Esophagus muscularis mucosa (tissue), 2 donors: Measurements from ENCODE around the gene TET3.

Source experiments
- EP300 ChIP-seq: sonication (generic); formaldehyde crosslinking; IDR thresholded peaks from one replicate; pipeline ENCODE4 v1.6.1; 2017; ENCODE audit warnings: antibody characterized with exemption
- POLR2A ChIP-seq: fragments of 450-650 bp; IDR thresholded peaks from one replicate; pipeline ENCODE4 v1.6.1; 2017; ENCODE audit warnings: antibody characterized with exemption, moderate library complexity, mild to moderate bottlenecking, low read depth

- TF ChIP-seq EP300 = no peak
- TF ChIP-seq POLR2A = no peak
Observed at GRCh38 chr2:73970141-73970803, 14.4 kb upstream of the TET3 start.
